ENCODE data around the gene NBAS.

- no peak for TF ChIP-seq POLR2A (IDR thresholded peaks at IDR 0.05)
- no peak for TF ChIP-seq CTCF (IDR thresholded peaks at IDR 0.05)
- TF ChIP-seq EP300 (IDR thresholded peaks at IDR 0.05): no peak
- TF ChIP-seq POLR2AphosphoS5 (IDR thresholded peaks at IDR 0.05): no peak
Measured at GRCh38 chr2:15531095-15531854, 29.9 kb downstream of the NBAS start.
